ENCODE results near the gene CLDND2. TPM values are rescaled to one million over a fixed set of nuclear protein-coding genes. Genes with fewer than 3 reads are reported as not detected.

Gene CLDND2
- polyA plus RNA-seq, 1 donor, result 1.1 TPM

DNA sequence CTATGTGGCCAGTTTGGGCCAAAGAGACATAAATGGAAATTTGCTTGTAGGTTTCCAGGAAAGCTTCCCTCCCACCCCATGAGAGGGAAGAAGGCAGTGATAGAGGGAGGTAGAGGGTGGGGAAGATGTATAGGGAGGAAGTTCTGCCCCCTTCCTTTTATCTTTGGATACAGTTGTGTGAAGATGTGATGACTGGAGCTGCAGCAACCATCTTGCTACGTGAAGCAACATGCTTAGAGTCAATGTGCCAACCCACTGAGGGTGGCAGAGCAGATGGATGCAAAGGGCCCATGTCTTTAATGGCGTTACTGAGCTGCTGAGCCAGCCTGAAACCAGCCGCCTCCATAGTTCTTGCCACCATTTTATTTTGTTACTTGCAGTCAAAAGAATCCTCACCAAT, 37.6 kb downstream of the CLDND2 start:
- DNase-seq (ENCODE audit: low read depth), result no peak

DNA sequence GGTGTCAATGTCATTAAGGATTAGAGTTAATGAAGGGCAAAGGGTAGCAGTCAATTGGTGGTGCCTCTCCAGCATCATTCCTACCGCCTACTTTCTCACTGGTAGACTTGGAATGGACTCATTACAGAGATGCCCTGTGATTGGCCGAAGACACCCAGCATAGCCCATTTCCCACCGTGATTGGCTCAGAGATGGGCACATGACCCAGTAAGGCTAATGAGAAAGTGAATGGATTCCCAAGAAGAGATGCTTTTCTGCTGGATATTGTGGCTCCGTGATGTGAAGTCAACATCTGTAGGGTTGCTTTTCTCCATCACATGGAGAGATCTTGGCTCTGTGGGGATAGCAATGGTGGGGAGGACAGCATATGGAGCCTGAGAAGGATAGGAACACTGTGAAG, 38.4 kb downstream of the CLDND2 start:
- no peak for DNase-seq (ENCODE audit: low read depth)

DNA sequence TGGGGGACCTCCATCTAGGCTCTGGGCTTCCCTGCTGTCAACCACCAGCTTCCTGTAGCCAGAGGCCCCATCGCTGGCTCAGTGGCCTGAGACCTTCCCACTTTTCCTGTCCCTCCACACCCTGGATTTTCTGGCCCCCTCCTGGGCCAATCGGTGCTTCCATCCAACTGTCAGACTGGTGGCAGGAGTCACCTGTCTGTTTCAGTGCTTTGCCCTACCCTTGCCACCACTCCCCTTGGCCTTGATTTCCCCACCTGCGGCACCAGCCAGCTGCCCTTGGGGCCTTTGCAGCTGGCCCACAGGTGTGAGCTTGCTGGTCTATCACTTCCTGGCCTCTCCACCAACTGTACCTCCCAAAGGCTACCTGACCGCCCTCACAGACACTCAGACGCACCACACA, 39.4 kb downstream of the CLDND2 start:
- DNase-seq (ENCODE audit: low read depth), result no peak

DNA sequence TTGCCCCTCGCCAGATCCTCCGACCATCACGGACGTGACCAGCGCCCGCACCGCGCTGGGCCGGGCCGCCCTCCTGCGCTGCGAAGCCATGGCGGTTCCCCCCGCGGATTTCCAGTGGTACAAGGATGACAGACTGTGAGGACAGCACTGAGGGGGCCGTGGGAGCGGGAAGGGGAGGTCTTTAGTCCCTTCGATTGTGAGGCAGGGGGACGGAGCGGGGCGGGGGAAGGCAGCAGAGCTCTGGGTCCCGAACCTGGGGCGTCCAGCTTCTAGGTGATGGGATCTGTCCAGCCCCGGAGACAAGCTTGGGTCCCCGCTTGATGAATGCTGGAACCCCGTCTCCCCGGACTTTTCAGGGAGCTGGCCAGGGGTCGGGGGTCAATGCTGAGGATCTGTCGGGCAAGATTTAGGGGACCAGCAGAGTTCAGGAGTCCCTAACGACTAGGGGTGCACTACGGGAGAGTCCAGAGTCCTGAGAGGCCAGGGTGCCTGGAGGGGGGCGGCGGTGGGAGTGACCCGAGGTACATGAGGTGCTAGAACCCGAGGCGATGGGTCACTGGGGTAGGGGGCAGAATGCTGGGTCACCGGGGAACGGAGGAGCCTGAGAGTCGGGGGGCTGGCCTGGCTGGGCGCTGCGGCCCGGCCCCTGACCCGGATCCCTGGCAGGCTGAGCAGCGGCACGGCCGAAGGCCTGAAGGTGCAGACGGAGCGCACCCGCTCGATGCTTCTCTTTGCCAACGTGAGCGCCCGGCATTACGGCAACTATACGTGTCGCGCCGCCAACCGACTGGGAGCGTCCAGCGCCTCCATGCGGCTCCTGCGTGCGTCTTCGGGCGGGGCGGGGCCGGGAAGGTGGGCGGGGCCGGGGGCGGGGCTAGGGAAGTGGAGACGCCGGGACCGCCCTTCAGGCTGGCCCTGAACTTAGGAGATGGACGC, 41.5 kb downstream of the CLDND2 start:
- no peak for DNase-seq (ENCODE audit: low read depth)

DNA sequence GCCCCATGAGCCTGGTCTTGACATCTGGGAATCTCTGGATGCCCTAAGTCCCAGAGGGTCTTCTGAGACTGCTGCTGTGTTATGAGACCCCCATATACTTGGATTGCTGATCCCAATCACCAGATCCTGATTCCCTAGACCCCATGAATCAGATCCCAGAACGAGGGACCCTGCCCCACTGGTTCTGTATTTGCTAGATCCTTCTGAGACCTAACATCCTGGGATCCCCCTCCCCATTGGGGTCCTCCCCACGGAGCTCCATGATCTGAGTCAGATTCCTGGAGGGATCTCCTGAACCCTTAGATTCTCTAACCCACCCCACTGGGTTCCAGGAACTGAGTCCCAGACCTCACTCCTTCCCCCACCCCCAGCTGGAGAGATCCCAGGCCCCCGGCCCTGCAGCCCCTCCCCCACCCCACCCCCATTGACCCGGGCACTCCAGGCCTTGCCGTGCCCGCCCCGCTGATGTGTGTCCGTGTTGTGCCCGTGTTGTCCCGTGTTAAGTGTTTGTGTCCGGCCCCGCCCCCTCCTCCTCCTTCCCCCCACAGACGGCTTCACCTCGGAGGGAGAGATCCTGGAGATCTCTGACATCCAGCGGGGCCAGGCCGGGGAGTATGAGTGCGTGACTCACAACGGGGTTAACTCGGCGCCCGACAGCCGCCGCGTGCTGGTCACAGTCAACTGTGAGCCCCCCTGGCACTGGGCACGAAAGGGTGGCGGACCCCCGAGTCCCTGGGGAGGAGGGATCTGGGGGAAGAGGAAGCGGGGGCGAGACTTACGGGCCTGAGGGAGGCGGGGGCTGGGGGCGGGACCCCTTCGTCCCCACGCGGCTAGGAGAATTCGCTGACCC, 42.4 kb downstream of the CLDND2 start:
- no peak for DNase-seq (ENCODE audit: low read depth)

DNA sequence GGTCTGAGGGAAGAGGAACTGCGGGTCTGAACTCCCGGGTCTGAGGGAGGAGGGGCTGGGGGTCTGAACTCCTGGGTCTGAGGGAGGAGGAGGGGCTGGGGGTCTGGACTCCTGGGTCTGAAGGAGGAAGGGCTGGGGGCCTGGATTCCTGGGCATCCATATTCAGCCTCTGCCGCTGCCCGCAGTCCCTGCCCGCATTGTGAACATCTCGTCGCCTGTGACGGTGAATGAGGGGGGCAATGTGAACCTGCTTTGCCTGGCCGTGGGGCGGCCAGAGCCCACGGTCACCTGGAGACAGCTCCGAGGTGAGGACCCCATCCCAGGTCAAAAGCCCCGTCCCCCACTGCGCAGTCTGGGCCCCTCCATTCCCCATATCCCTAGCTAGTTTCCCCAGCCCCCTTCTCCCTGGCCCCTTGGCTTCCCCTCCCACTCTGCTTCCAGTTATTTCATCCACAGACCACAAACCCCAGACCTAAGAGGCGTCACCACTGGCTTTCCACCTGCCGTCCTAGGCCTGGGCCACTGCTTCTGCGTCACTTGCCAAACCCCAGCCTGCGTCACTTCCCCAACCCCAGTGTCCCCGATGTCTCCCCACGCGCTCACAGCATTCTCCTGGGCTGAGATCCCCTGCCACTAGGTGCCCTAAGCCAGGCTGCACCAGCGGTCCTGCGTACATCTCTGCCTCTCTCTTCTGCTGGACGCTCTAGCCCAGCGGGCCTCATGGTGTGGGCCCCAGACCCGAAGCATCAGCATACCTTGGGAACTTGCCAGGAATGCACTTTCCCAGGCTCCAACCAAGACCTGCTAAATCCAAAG, 43.4 kb downstream of the CLDND2 start:
- DNase-seq (ENCODE audit: low read depth), result no peak

DNA sequence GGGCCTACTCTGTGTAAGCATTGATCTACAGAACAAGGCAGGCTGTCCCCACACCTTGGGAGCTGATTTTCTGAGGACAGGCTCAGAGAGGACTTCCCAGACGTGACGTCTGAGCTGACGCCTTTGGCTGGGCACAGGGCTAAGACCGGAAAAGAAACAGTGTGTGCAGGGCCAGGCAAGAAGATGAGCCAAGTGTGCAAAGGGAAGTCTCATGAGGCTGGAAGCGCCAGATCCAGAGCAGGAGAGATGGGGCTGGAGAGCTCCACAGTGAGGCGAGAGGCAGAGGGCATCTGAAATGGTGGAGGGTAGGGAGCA, 44.7 kb downstream of the CLDND2 start:
- no peak for DNase-seq (ENCODE audit: low read depth)

DNA sequence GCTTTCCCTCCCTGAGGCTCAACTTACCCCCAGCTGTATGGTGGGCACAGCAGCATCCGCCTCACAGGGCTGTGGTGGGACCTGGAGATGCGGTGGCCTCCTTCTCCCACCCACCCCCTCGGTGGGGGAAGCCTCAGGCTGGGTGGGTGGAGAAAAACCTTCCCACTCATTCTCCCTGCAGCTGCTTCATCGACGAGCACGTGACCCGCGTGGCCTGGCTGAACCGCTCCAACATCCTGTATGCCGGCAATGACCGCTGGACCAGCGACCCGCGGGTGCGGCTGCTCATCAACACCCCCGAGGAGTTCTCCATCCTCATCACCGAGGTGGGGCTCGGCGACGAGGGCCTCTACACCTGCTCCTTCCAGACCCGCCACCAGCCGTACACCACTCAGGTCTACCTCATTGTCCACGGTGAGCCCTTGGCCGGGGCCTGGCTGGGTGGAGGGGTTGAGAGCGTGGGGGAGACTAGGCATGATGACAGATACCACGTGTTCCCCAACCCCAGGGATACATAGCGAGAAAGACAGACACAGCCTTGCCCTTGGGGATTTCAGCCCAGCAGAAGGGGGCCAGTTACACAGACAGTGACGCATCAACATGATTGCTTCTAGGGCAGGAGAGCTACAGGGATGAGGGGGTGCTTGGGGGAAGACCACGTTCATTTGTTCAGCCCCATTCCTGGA, 45.2 kb downstream of the CLDND2 start:
- no peak for DNase-seq (ENCODE audit: low read depth)

DNA sequence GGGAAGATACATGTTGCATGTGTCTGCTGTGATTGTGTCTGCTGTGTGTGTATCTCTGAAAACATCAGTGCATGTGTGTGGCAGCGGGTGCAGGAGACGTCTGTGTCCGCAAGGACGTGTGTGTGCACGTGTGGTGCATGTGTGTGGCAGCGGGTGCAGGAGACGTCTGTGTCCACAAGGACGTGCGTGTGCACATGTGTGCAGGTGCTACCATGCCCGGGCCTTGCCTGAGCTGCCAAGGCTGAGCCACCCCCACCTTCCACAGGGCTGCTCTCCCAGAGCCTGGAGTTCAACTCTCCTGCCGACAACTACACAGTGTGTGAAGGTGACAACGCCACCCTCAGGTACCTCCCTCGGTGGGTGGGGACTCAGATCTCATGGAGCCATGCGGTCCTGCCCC, 47.0 kb downstream of the CLDND2 start:
- no peak for DNase-seq (ENCODE audit: low read depth)

DNA sequence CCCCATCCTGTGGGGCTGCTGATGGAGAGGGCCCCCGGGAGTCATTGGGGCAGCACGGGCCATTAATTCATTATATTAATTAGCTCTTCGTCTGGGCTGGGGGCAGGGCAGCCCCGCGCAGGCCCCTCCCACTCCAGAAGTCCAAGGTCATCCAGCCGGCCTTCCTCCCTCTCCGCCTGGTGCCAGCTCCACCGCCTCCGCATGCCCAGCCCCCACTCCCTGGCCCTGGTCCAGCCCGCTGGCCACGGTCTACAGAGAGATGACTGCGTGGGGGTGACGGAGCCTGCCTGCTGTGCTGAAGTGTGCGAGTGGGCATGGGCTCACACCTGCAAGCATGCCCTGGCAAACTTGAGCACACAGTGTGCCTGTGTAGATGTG, 48.5 kb downstream of the CLDND2 start:
- no peak for DNase-seq (ENCODE audit: low read depth)

DNA sequence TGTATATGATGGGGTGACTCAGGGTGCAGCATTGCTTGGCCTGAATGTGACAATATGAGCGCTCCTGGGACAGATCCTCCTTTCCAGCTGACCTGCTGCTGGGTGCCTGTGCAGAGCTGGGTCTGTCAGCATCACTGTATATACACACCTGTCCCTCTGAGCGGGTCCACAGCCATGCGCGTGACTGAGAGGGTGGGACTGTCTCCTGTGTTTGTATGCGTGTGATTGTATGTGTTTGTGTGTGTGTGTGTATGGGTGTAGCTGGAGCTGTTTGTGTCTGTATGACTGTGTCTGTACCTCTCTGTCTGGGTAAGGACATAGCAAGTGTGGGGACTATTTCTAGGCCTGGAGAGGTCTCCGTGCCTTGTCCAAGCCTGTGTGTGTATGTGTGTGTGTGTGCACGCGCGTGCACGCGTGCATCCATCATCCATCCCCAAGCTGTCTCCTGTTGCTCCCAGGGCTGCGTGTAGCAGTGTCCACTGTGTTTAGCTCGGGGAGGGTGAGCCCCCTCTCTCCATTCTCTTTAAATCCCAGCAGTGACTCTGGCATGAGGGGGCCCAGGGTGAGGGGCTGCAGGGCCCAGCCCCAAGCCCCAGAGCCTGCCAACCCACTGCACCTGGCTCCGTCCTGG, 49.0 kb downstream of the CLDND2 start:
- no peak for DNase-seq (ENCODE audit: low read depth)

DNA sequence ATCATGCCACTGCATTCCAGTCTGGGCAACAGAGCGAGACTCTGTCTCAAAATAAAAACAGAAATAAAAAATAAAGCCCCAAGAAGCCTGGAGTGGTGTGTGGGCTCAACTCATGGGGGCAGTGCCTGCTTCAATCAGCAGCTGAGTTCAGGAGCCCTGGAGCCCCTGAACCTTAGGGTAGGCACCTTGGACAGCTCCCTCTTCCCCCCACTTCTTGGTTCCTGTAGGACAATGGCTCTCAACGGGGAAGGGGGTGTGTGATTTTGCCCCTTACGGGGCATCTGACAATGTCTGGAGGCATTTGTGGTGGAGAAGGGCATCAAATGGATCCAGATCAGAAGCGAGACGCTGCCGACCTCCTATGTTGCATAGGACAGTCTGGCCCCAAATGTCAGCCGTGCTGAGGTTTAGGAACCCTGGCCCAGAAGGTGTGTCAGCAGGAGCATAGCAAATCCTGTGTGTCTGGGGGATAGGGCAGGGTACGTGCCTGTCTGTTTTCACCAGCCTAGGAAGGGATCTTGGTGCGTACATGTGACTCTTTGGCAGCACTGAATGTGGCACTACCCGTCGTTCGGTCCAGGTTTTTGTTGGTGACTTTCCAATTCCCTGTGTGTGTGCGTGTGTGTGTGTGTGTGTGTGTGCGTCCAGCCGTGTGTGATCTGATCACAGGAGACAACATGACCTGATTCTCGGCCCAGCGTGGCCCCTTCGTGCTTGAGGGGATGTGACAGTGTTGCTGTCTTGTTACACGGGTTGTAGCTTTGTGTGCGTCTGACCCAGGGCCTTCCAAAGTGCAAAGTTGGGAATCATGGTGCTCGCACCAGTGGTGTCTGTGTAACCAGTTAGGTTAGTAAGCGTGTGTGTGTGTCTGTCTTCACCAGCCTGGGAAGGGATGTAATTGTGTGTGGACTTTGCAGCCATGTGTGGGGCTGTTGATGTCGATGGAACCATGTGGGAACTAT, 49.8 kb downstream of the CLDND2 start:
- no peak for DNase-seq (ENCODE audit: low read depth)

DNA sequence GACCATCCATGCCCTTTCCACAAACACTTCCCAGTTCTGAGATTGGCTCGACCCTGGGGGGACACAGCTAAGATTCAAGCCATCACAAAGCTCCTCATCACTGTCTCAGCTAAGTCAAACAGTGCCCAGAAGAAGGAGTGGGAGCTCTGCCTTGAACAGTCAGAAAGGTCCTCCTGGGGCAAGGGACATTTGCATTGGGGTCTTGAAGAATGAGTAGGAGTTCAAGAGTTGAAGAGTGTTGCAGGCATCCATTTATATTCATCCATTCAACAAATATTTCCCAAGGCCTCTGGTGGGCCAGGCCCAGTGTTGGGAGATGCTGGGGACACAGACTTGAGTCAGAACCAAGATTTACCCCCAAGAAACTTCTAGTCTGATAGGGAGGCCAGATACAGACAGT, 50.8 kb downstream of the CLDND2 start:
- no peak for DNase-seq (ENCODE audit: low read depth)

DNA sequence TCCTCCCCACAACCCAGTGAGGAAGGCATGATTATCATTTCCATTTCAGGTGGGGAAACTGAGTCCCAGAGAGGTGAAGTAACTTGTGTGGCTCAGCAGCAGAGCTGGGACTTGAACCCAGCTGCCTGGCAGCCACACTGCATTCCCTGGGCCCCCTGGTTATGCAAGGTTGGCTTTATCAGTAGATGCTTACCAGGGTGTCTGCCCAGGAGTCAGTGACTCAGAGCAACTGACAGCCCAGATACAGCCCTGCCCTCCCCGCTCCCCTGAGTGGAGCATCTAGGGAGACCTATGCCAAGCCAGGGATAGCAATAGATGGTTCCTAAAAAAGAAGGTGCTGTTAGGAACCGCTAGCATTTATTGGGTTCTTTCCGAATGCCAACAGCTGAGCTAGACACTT, 51.4 kb downstream of the CLDND2 start:
- no peak for DNase-seq (ENCODE audit: low read depth)

Other genes starting within 250 kb of the CLDND2 start
- gene SIGLEC9, start 244.1 kb downstream of the CLDND2 start, polyA plus RNA-seq (ENCODE audit: insufficient read length), result 0.65 TPM
- gene SIGLEC7, start 226.7 kb downstream of the CLDND2 start, polyA plus RNA-seq (ENCODE audit: insufficient read length), result 0.37 TPM
- 3.8 TPM for gene CD33, start 143.9 kb downstream of the CLDND2 start, polyA plus RNA-seq (ENCODE audit: insufficient read length)
- not detected for gene SIGLECL1, start 117.9 kb downstream of the CLDND2 start, polyA plus RNA-seq (ENCODE audit: insufficient read length)
- gene IGLON5, start 57.4 kb downstream of the CLDND2 start, polyA plus RNA-seq (ENCODE audit: insufficient read length), result 0.10 TPM
- 1.00 TPM for gene VSIG10L, start 26.9 kb downstream of the CLDND2 start, polyA plus RNA-seq (ENCODE audit: insufficient read length)
- gene ETFB, start 2.6 kb downstream of the CLDND2 start, polyA plus RNA-seq (ENCODE audit: insufficient read length), result 40.1 TPM
- gene NKG7, start 3.7 kb upstream of the CLDND2 start, polyA plus RNA-seq (ENCODE audit: insufficient read length), result 3.0 TPM
- not detected for gene LIM2, start 19.0 kb upstream of the CLDND2 start, polyA plus RNA-seq (ENCODE audit: insufficient read length)
- not detected for gene C19orf84, start 21.6 kb upstream of the CLDND2 start, polyA plus RNA-seq (ENCODE audit: insufficient read length)
- 0.92 TPM for gene SIGLEC10, start 48.6 kb upstream of the CLDND2 start, polyA plus RNA-seq (ENCODE audit: insufficient read length)
- gene SIGLEC8, start 89.5 kb upstream of the CLDND2 start, polyA plus RNA-seq (ENCODE audit: insufficient read length), result not detected
- not detected for gene CEACAM18, start 109.5 kb upstream of the CLDND2 start, polyA plus RNA-seq (ENCODE audit: insufficient read length)
- gene SIGLEC12, start 132.8 kb upstream of the CLDND2 start, polyA plus RNA-seq (ENCODE audit: insufficient read length), result not detected
- 0.15 TPM for gene SIGLEC6, start 162.7 kb upstream of the CLDND2 start, polyA plus RNA-seq (ENCODE audit: insufficient read length)
- gene ZNF175, start 202.3 kb upstream of the CLDND2 start, polyA plus RNA-seq (ENCODE audit: insufficient read length), result 8.1 TPM